Brain microvascular endothelial cell (primary cell): Measurements from ENCODE around the gene HCK.

Experiments
- DNase-seq: peaks from one replicate; pipeline ENCODE4 v3.0.0-alpha.2; 2020
- H3K27ac ChIP-seq: fragments of 250-450 bp; sonication (Bioruptor Pico); 2 replicates; pipeline ENCODE4 v1.5.1; 2020; ENCODE audit warnings: mild to moderate bottlenecking, moderate library complexity
- H3K27me3 ChIP-seq: fragments of 250-450 bp; sonication (Bioruptor Pico); replicated peaks from 2 replicates; pipeline ENCODE4 v1.5.1; 2020; ENCODE audit warnings: mild to moderate bottlenecking
- H3K36me3 ChIP-seq: fragments of 250-450 bp; sonication (Bioruptor Pico); replicated peaks from 2 replicates; pipeline ENCODE4 v1.5.1; 2020; ENCODE audit warnings: mild to moderate bottlenecking
- H3K4me3 ChIP-seq: 2 replicates; pipeline ENCODE4 v1.5.1; 2011; ENCODE audit warnings: low read depth, mild to moderate bottlenecking, control low read depth, low read length, moderate library complexity
- CTCF ChIP-seq: IDR thresholded peaks from 2 replicates; pipeline ENCODE4 v1.5.1; 2011; ENCODE audit warnings: low read depth, mild to moderate bottlenecking, moderate library complexity, low read length, control low read depth, inconsistent platforms; ENCODE audit errors: missing control alignments
- in situ Hi-C: cut with HindIII; loops from 2 replicates; pipeline ENCODE4 v1.10.0; 2017; ENCODE audit warnings: low sequenced_read_pairs, low pct_ligation_motif_present

Gene HCK

GRCh38 chr20:32110727-32111126, 58.7 kb downstream of the HCK start:
- peaks cover 8% of the 10 kb centered on the region for H3K36me3 ChIP-seq
- no peak for TF ChIP-seq CTCF
- peak overlapping the region; percentile 97 for H3K4me3 ChIP-seq
- no peaks in the 10 kb centered on the region for H3K27me3 ChIP-seq
- no peak for DNase-seq
- in situ Hi-C loops = no loop called here
- no peak overlapping the region for H3K27ac ChIP-seq

GRCh38 chr20:32111156-32111686, 59.2 kb downstream of the HCK start:
- Histone ChIP-seq H3K36me3 (peaks cover 8% of the 10 kb centered on the region), H3K27me3 (no peaks in the 10 kb centered on the region), H3K27ac (no peak overlapping the region), H3K4me3 (no peak overlapping the region)
- no peak for DNase-seq
- TF ChIP-seq CTCF = no peak
- in situ Hi-C loops = no loop called here

GRCh38 chr20:32111753-32112152, 59.7 kb downstream of the HCK start:
- in situ Hi-C loops = no loop called here
- no peak for TF ChIP-seq CTCF
- H3K36me3 ChIP-seq = peaks cover 8% of the 10 kb centered on the region
- H3K4me3 ChIP-seq = no peak overlapping the region
- H3K27ac ChIP-seq = no peak overlapping the region
- H3K27me3 ChIP-seq = no peaks in the 10 kb centered on the region
- DNase-seq = no peak

GRCh38 chr20:32112841-32113240, 60.8 kb downstream of the HCK start:
- no peak overlapping the region for H3K27ac ChIP-seq
- TF ChIP-seq CTCF = no peak
- in situ Hi-C loops = no loop called here
- no peaks in the 10 kb centered on the region for H3K27me3 ChIP-seq
- peaks cover 8% of the 10 kb centered on the region for H3K36me3 ChIP-seq
- no peak overlapping the region for H3K4me3 ChIP-seq
- no peak for DNase-seq

GRCh38 chr20:32113591-32114260, 61.7 kb downstream of the HCK start:
- no peak overlapping the region for H3K4me3 ChIP-seq
- no peak overlapping the region for H3K27ac ChIP-seq
- no peak for DNase-seq
- H3K36me3 ChIP-seq = peaks cover 8% of the 10 kb centered on the region
- H3K27me3 ChIP-seq = no peaks in the 10 kb centered on the region
- in situ Hi-C loops = no loop called here
- no peak for TF ChIP-seq CTCF
